ENCODE data around the gene NEB. TPM values are rescaled to one million over a fixed set of nuclear protein-coding genes. Genes with fewer than 3 reads are reported as not detected.

NEB gene
- polyA plus RNA-seq, 1 donor from 2014 or later, result 0.38 TPM

DNA sequence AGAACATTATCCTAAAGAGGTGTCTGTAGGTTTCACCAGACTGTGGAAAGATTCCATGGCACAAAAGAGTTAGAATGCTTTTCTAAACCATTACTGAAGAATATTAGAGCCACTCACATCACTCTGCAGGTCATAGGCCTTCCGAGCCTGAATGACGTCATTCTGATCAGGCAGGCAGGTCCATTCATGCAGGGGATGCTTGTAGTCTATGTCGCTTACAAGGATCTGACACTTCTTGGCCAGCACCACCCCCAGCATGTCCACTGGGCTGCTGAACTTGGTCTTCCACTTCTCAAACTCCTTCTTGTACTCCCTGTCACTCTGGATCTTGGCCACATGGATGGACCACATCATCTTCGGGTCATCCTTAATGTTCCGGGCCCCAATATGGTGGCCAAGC lies 120.1 kb downstream of the NEB start:
- Histone ChIP-seq H3K27me3 (ENCODE audit: insufficient read depth, low read depth, low read length) (no peaks in the 10 kb centered on the region), H4K20me1 (ENCODE audit: insufficient read depth) (no peaks in the 10 kb centered on the region), H3K4me3 (ENCODE audit: low read length) (no peak overlapping the region), H3K36me3 (ENCODE audit: insufficient read depth, low read length) (no peaks in the 10 kb centered on the region), H3K27ac (ENCODE audit: low read length) (no peak overlapping the region), H3F3A (ENCODE audit: insufficient read depth, low read length, poor library complexity, severe bottlenecking) (no peaks in the 10 kb centered on the region), H3K9ac (ENCODE audit: low read length) (no peak overlapping the region), H3K9me3 (ENCODE audit: low read length) (no peaks in the 10 kb centered on the region), H3K9me2 (ENCODE audit: insufficient read depth, low read length) (no peaks in the 10 kb centered on the region), H2AFZ (ENCODE audit: low read depth, low read length) (no peak overlapping the region), H3K79me2 (replicated peaks; ENCODE audit: insufficient read depth, low read length) (no peaks in the 10 kb centered on the region), H3K4me2 (ENCODE audit: low read length) (no peak overlapping the region)
- TF ChIP-seq EP300 (conservative IDR thresholded peaks at IDR 0.05; ENCODE audit: poor library complexity, severe bottlenecking) (no peak), SMC3 (conservative IDR thresholded peaks at IDR 0.05; ENCODE audit: poor library complexity) (no peak), RAD21 (conservative IDR thresholded peaks at IDR 0.05) (no peak)

DNA sequence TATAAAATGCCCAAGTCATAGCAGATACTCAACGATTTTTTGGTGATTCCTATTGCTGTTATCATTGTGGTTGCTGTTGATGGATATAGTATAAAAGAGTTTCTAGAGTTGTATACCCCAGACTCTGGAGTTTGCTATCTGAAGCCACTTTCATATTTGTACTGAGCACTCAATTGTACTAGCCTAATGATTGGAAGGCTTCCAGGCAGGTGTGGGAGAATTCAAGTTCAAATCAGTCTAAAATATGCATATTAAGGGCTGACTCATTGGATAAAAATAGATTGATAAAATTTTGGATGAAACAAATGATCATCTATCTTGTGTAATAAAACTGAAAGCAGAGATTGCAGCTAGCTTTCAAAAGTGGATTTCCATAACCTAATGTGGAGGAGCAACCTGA lies 122.9 kb downstream of the NEB start:
- Histone ChIP-seq H2AFZ (ENCODE audit: low read depth, low read length) (no peak overlapping the region), H3K4me3 (ENCODE audit: low read length) (no peak overlapping the region), H3K9ac (ENCODE audit: low read length) (no peak overlapping the region), H3K9me3 (ENCODE audit: low read length) (no peaks in the 10 kb centered on the region), H3K27ac (ENCODE audit: low read length) (no peak overlapping the region), H3K27me3 (ENCODE audit: insufficient read depth, low read depth, low read length) (no peaks in the 10 kb centered on the region), H3K4me2 (ENCODE audit: low read length) (no peak overlapping the region), H4K20me1 (ENCODE audit: insufficient read depth) (no peaks in the 10 kb centered on the region), H3K79me2 (replicated peaks; ENCODE audit: insufficient read depth, low read length) (no peaks in the 10 kb centered on the region), H3K36me3 (ENCODE audit: insufficient read depth, low read length) (no peaks in the 10 kb centered on the region), H3F3A (ENCODE audit: insufficient read depth, low read length, poor library complexity, severe bottlenecking) (no peaks in the 10 kb centered on the region), H3K9me2 (ENCODE audit: insufficient read depth, low read length) (no peaks in the 10 kb centered on the region)
- TF ChIP-seq RAD21 (conservative IDR thresholded peaks at IDR 0.05) (no peak), POLR2AphosphoS5 (IDR thresholded peaks at IDR 0.05) (no peak), EZH2 (IDR thresholded peaks at IDR 0.05; ENCODE audit: borderline replicate concordance, insufficient read depth, low read length, poor library complexity, severe bottlenecking) (no peak)
- TF ChIP-seq, protein P1, sequence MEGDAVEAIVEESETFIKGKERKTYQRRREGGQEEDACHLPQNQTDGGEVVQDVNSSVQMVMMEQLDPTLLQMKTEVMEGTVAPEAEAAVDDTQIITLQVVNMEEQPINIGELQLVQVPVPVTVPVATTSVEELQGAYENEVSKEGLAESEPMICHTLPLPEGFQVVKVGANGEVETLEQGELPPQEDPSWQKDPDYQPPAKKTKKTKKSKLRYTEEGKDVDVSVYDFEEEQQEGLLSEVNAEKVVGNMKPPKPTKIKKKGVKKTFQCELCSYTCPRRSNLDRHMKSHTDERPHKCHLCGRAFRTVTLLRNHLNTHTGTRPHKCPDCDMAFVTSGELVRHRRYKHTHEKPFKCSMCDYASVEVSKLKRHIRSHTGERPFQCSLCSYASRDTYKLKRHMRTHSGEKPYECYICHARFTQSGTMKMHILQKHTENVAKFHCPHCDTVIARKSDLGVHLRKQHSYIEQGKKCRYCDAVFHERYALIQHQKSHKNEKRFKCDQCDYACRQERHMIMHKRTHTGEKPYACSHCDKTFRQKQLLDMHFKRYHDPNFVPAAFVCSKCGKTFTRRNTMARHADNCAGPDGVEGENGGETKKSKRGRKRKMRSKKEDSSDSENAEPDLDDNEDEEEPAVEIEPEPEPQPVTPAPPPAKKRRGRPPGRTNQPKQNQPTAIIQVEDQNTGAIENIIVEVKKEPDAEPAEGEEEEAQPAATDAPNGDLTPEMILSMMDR (IDR thresholded peaks at IDR 0.05; ENCODE audit: poor library complexity, severe bottlenecking), result no peak

DNA sequence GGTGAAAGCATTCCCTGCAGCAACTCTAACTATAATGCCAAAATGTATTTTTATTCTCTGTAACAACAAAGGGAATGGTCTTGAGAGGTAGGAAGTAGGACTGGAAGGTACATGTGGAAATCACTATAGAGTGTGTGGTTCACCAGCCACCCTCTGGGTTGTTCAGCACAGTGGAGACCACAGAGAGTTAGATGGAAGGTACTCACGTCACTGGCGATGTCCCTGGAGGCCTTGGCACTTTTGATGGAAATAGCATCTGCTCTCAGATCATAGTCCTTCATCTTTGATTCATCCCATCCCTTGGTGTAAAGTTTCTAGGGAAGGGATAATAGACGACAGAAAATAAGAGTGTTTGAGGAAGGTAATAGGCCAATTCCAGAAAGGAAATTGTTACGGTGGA lies 124.0 kb downstream of the NEB start:
- Histone ChIP-seq H3K4me3 (ENCODE audit: low read length) (no peak overlapping the region), H2AFZ (ENCODE audit: low read depth, low read length) (no peak overlapping the region)
- no peak for TF ChIP-seq SMC3 (conservative IDR thresholded peaks at IDR 0.05; ENCODE audit: poor library complexity)
- no peak for TF ChIP-seq RAD21 (conservative IDR thresholded peaks at IDR 0.05)
- TF ChIP-seq POLR2AphosphoS5 (IDR thresholded peaks at IDR 0.05), result no peak
- TF ChIP-seq TAF1 (IDR thresholded peaks at IDR 0.05; ENCODE audit: low read depth), result no peak
- TF ChIP-seq MXI1 (conservative IDR thresholded peaks at IDR 0.05; ENCODE audit: poor library complexity, severe bottlenecking), result no peak
- no peak for TF ChIP-seq EP300 (conservative IDR thresholded peaks at IDR 0.05; ENCODE audit: poor library complexity, severe bottlenecking)
- TF ChIP-seq, protein P1 (IDR thresholded peaks at IDR 0.05; ENCODE audit: poor library complexity, severe bottlenecking), result no peak
- no peak for TF ChIP-seq EZH2 (IDR thresholded peaks at IDR 0.05; ENCODE audit: borderline replicate concordance, insufficient read depth, low read length, poor library complexity, severe bottlenecking)
- TF ChIP-seq, protein P2, sequence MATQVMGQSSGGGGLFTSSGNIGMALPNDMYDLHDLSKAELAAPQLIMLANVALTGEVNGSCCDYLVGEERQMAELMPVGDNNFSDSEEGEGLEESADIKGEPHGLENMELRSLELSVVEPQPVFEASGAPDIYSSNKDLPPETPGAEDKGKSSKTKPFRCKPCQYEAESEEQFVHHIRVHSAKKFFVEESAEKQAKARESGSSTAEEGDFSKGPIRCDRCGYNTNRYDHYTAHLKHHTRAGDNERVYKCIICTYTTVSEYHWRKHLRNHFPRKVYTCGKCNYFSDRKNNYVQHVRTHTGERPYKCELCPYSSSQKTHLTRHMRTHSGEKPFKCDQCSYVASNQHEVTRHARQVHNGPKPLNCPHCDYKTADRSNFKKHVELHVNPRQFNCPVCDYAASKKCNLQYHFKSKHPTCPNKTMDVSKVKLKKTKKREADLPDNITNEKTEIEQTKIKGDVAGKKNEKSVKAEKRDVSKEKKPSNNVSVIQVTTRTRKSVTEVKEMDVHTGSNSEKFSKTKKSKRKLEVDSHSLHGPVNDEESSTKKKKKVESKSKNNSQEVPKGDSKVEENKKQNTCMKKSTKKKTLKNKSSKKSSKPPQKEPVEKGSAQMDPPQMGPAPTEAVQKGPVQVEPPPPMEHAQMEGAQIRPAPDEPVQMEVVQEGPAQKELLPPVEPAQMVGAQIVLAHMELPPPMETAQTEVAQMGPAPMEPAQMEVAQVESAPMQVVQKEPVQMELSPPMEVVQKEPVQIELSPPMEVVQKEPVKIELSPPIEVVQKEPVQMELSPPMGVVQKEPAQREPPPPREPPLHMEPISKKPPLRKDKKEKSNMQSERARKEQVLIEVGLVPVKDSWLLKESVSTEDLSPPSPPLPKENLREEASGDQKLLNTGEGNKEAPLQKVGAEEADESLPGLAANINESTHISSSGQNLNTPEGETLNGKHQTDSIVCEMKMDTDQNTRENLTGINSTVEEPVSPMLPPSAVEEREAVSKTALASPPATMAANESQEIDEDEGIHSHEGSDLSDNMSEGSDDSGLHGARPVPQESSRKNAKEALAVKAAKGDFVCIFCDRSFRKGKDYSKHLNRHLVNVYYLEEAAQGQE (IDR thresholded peaks at IDR 0.05; ENCODE audit: borderline replicate concordance), result no peak

More for the DNA sequence above, 124.0 kb downstream of the NEB start:
- H3K9ac ChIP-seq (ENCODE audit: low read length), result no peak overlapping the region
- H3K27ac ChIP-seq (ENCODE audit: low read length), result no peak overlapping the region
- no peaks in the 10 kb centered on the region for H3K79me2 ChIP-seq (replicated peaks; ENCODE audit: insufficient read depth, low read length)
- no peaks in the 10 kb centered on the region for H3K9me2 ChIP-seq (ENCODE audit: insufficient read depth, low read length)
- no peaks in the 10 kb centered on the region for H3K9me3 ChIP-seq (ENCODE audit: low read length)
- H3K36me3 ChIP-seq (ENCODE audit: insufficient read depth, low read length), result no peaks in the 10 kb centered on the region
- H4K20me1 ChIP-seq (ENCODE audit: insufficient read depth), result no peaks in the 10 kb centered on the region
- H3F3A ChIP-seq (ENCODE audit: insufficient read depth, low read length, poor library complexity, severe bottlenecking), result no peaks in the 10 kb centered on the region
- no peaks in the 10 kb centered on the region for H3K27me3 ChIP-seq (ENCODE audit: insufficient read depth, low read depth, low read length)
- H3K4me2 ChIP-seq (ENCODE audit: low read length), result no peak overlapping the region
